Tibial nerve (tissue), 4 donors: ENCODE measurements around the gene CERS6. TPM values are rescaled to one million over a fixed set of nuclear protein-coding genes. Genes with fewer than 3 reads are reported as not detected.
"Not testable (repeated sequence)": the region's sequence is repeated elsewhere in the genome, so short reads cannot be mapped to it uniquely, and the experiment has no call there.

Source experiments
- DNase-seq, 2 donors: peaks; one replicate each; pipeline ENCODE4 v3.0.0-alpha.2; 2019; ENCODE audit warnings: low spot score in 2 of 2
- H3K27ac ChIP-seq, 4 donors: fragments of 200-600 bp; sonication (generic) in 3 of 4; one replicate each; pipeline ENCODE4 v1.5.1; 2017 to 2019; ENCODE audit warnings: mild to moderate bottlenecking in 1 of 4
- H3K27me3 ChIP-seq, 2 donors: fragments of 200-600 bp; sonication (generic) in 1 of 2; one replicate each; pipeline versions ENCODE4 v1.5.1 to v1.6.0; 2017 to 2019
- H3K36me3 ChIP-seq, 3 donors: fragments of 200-600 bp; sonication (generic); one replicate each; pipeline ENCODE4 v1.5.1; 2018 to 2019
- H3K4me1 ChIP-seq, 4 donors: fragments of 200-600 bp; sonication (generic) in 3 of 4; one replicate each; pipeline ENCODE4 v1.5.1; 2017 to 2019
- H3K4me3 ChIP-seq, 4 donors: fragments of 200-600 bp; sonication (generic) in 3 of 4; one replicate each; pipeline ENCODE4 v1.5.1; 2017 to 2019; ENCODE audit warnings: mild to moderate bottlenecking in 1 of 4, moderate library complexity in 1 of 4
- H3K9me3 ChIP-seq, 4 donors: fragments of 200-600 bp; sonication (generic) in 3 of 4; one replicate each; pipeline ENCODE4 v1.5.1; 2017 to 2019
- CTCF ChIP-seq, 5 experiments: fragments of 200-600 bp in 3 of 5; fragments of 450-650 bp in 2 of 5; sonication (generic) in 3 of 5; IDR thresholded peaks; one replicate each; pipeline ENCODE4 v1.5.1; 2016 to 2019; ENCODE audit warnings: antibody characterized with exemption in 5 of 5, mild to moderate bottlenecking in 3 of 5, moderate library complexity in 2 of 5
- EP300 ChIP-seq, 2 donors: sonication (generic); formaldehyde crosslinking; IDR thresholded peaks; one replicate each; pipeline ENCODE4 v1.6.1; 2017; ENCODE audit warnings: antibody characterized with exemption in 2 of 2, mild to moderate bottlenecking in 1 of 2
- POLR2A ChIP-seq, 2 donors: fragments of 450-650 bp; IDR thresholded peaks; one replicate each; pipeline ENCODE4 v1.6.1; 2017; ENCODE audit warnings: antibody characterized with exemption in 2 of 2, mild to moderate bottlenecking in 2 of 2, moderate library complexity in 2 of 2
- WGBS, 2 donors: methylation state at CpG; one replicate each; pipeline ENCODE4 v1.1.5; 2018; 5-methylcytosine and 5-hydroxymethylcytosine counted together
- total RNA-seq, 4 donors: library from RNA; depleted of rRNA; stranded (reverse); fragments of >200 nt; gene quantifications; one replicate each; pipeline ENCODE4 v1.1.0, GENCODE V29; 2016

Gene CERS6
- total RNA-seq, 4 donors from 2014 or later = 37.7 to 38.7 (median 37.8) TPM

GRCh38 chr2:168766600-168766999 lies 310.5 kb downstream of the CERS6 start:
- WGBS, 2 donors = 62 to 82% methylated on average over 2 of the region's 2 CpGs
- no peaks in the 10 kb centered on the region for H3K4me1 ChIP-seq
- H3K27ac ChIP-seq = no peak overlapping the region
- TF ChIP-seq EP300 (IDR thresholded peaks at IDR 0.05) (no peak), CTCF (IDR thresholded peaks at IDR 0.05) (no peak), POLR2A (IDR thresholded peaks at IDR 0.05) (no peak)
- no peak for DNase-seq
- H3K36me3 ChIP-seq = peaks cover 0 to 18% (median 0%) of the 10 kb centered on the region in 3 donors
- H3K4me3 ChIP-seq = no peak overlapping the region
- no peaks in the 10 kb centered on the region for H3K9me3 ChIP-seq
- no peaks in the 10 kb centered on the region for H3K27me3 ChIP-seq

GRCh38 chr2:168767258-168767657 lies 311.2 kb downstream of the CERS6 start:
- Histone ChIP-seq H3K27ac (no peak overlapping the region), H3K36me3 (peaks cover 0 to 18% (median 0%) of the 10 kb centered on the region in 3 donors), H3K4me3 (no peak overlapping the region), H3K9me3 (no peaks in the 10 kb centered on the region), H3K4me1 (no peaks in the 10 kb centered on the region), H3K27me3 (no peaks in the 10 kb centered on the region)
- no peak for TF ChIP-seq EP300 (IDR thresholded peaks at IDR 0.05)
- no peak for TF ChIP-seq CTCF (IDR thresholded peaks at IDR 0.05)
- 57 to 61% methylated on average over 1 of the region's 1 CpG for WGBS, 2 donors
- no peak for DNase-seq

GRCh38 chr2:168768357-168768756 lies 312.3 kb downstream of the CERS6 start:
- H3K9me3 ChIP-seq, DNase-seq, H3K27me3 ChIP-seq, H3K4me1 ChIP-seq, H3K27ac ChIP-seq, H3K4me3 ChIP-seq: not testable (repeated sequence)
- H3K36me3 ChIP-seq = peaks cover 0 to 19% (median 0%) of the 10 kb centered on the region in 3 donors
- WGBS, 2 donors = 92 to 99% methylated on average over 6 of the region's 6 CpGs

- H3K36me3 ChIP-seq = peaks cover 0 to 23% (median 0%) of the 10 kb centered on the region in 3 donors
- WGBS, 2 donors = 65% methylated on average over 2 of the region's 2 CpGs
- no peak overlapping the region for H3K27ac ChIP-seq
- no peak for DNase-seq
- no peaks in the 10 kb centered on the region for H3K4me1 ChIP-seq
- H3K27me3 ChIP-seq = no peaks in the 10 kb centered on the region
- TF ChIP-seq POLR2A (IDR thresholded peaks at IDR 0.05) (no peak), CTCF (IDR thresholded peaks at IDR 0.05) (no peak), EP300 (IDR thresholded peaks at IDR 0.05) (no peak)
- H3K9me3 ChIP-seq = peaks cover 0 to 2% (median 0%) of the 10 kb centered on the region in 4 donors
- H3K4me3 ChIP-seq = no peak overlapping the region
These were observed 314.7 kb downstream of the CERS6 start for GRCh38 chr2:168770796-168771195.

GRCh38 chr2:168772704-168773103 lies 316.6 kb downstream of the CERS6 start:
- Histone ChIP-seq H3K36me3 (peaks cover 0 to 16% (median 0%) of the 10 kb centered on the region in 3 donors), H3K9me3 (peaks cover 0 to 18% (median 0%) of the 10 kb centered on the region in 4 donors), H3K27me3 (no peaks in the 10 kb centered on the region), H3K4me1 (no peaks in the 10 kb centered on the region), H3K27ac (no peak overlapping the region), H3K4me3 (no peak overlapping the region)
- TF ChIP-seq EP300 (IDR thresholded peaks at IDR 0.05) (no peak), POLR2A (IDR thresholded peaks at IDR 0.05) (no peak), CTCF (IDR thresholded peaks at IDR 0.05) (no peak)
- DNase-seq = no peak
- WGBS, 2 donors = 100% methylated on average over 1 of the region's 1 CpG

GRCh38 chr2:168773128-168773527 lies 317.1 kb downstream of the CERS6 start:
- Histone ChIP-seq H3K4me1 (no peaks in the 10 kb centered on the region), H3K27me3 (no peaks in the 10 kb centered on the region), H3K36me3 (peaks cover 0 to 16% (median 0%) of the 10 kb centered on the region in 3 donors), H3K4me3 (no peak overlapping the region), H3K27ac (no peak overlapping the region), H3K9me3 (peaks cover 0 to 18% (median 0%) of the 10 kb centered on the region in 4 donors)
- no peak for TF ChIP-seq EP300 (IDR thresholded peaks at IDR 0.05)
- no peak for TF ChIP-seq CTCF (IDR thresholded peaks at IDR 0.05)
- TF ChIP-seq POLR2A (IDR thresholded peaks at IDR 0.05) = no peak
- 81 to 86% methylated on average over 2 of the region's 2 CpGs for WGBS, 2 donors
- DNase-seq = no peak
